Activated CD4-positive, alpha-beta T cell treated with anti-CD3 and anti-CD28 coated beads, Interleukin-2, Interleukin-4, amounts not matched to agents 100 ng/mL and 50 ng/mL, durations not matched to agents 16 hours and 8 hours (primary cell): ENCODE results near the gene CLEC14A.

Experiments
- DNase-seq: peaks from one replicate; pipeline ENCODE4 v3.0.0-alpha.2; 2020; ENCODE audit warnings: low spot score

Gene CLEC14A

DNA sequence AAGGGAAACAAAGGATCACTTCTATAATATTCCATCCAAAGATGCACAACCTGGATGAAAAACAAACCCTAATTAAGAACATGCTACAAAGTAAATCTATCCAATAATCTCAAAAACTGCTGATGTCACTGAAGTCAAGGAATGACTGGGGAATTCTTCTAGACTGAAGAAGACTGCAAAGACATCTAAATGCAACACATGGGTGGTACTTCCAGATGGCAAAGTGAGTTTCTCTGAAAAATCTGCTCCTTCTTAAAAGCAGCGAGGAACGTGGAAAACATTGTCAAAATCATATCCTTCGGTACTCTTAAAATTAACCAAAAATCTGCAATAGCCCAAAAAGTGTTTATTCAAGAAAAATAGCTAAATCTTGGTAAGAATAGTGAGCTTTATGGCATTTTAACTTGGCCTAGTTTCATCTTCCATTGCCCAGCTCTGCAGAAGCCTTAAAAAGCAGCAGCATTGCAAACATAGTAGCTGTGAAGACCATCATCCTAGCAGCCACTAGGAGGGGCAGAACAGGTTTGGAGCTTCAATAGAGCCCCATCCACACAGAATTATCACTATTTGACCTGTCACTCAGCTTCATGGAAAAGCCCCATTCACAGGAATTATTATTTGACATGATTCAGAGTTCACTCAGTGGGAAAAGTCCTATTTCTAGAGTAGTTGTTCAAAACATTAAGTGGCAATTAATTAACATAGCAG, 7.4 kb downstream of the CLEC14A start:
- no peak for DNase-seq

DNA sequence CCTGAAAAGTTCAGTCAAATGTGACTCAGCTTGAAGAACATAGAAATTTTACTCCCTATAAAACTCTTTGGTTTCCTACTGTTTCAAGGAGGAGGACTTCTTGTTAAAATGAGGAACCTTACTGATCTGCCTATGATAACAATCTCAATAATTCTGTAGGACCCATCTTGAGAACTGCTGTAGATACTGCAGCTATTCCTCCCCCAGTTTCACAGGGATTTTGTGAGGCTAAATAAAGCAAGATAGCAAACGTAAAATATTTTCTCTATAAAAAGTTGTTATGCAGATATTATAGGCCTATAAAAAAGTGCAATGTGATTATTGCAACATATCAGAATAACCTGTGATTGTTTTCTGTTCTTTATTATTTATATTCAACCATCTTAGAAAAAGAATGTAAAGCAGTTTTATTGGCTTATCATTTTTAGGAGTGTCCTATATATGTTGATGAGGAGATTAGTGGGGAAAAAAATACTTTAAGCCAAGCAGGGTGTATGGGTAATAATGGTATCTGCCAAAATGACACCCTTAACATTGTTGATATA, 12.1 kb downstream of the CLEC14A start:
- DNase-seq: no peak

DNA sequence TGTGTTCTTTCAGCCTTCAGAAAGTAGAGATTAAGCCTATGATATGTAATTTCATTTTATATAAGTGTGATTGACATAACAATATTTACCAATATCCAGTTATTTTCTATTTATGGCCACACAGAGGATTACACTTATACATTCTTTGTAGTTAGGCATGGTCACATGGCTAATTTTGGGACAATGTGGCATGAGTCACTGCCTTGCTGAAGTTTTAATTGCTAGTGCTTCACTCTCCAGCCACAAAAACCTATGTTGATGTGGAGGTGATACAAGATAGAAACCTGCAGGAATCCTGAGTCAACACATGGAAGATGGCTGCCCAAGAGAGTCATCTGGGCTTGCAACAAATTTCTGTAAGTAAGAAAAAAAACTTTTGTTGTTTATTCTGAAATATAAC, 17.0 kb downstream of the CLEC14A start:
- DNase-seq: no peak

DNA sequence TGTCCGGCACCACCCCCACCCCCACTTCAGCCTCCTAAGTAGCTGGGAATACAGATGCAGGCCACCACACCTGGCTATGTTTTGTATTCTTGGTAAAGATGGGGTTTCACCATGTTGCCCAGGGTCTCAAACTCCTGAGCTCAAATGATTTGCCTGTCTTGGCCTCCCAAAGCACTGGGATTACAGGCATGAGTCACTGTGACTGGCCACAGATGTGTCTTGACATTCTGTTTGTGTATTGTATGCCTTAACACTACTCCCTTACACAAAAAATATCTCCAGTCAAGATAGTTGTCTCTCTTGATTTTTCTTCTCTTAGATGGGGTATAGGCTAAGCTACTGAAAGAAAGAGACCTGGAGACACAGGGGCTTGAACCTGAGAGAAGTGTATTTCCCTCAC, 17.6 kb downstream of the CLEC14A start:
- DNase-seq: no peak

DNA sequence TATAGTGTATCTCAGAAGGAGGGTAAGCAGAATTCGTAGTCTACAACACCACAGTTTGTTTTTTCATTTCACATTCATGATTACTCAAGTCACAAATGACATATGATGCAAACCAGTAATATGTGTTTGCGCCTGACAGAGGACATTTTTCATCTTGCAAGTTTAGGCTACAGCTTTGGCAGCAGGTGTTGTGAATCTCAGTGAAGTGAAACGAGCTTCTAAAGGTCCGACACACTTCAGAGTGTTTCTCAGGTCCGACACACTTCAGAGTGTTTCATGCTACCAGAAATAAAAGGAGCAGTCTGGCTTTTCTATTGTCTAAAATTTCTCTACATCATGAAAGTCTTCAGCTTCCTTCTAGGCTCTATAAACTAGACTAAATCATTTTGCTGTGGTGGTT, 22.7 kb downstream of the CLEC14A start:
- no peak for DNase-seq

DNA sequence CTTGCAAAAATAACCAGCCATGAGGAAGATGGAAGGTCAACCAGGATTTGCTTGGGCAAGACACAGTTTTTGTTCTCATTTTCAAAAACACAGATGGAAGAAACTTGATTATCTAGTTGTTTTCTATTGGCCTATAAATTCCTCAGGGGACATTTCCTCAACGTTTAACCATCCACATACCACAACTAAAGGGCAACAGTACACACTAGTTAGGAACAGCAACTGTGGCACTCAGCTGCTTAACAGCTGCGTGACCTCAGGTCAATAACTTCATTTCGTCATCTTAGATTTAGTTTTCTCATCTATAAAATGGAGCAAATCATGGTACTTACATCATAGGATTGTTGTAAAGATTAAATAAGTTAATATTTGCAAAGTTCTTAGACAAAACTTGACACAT, 29.5 kb downstream of the CLEC14A start:
- no peak for DNase-seq

DNA sequence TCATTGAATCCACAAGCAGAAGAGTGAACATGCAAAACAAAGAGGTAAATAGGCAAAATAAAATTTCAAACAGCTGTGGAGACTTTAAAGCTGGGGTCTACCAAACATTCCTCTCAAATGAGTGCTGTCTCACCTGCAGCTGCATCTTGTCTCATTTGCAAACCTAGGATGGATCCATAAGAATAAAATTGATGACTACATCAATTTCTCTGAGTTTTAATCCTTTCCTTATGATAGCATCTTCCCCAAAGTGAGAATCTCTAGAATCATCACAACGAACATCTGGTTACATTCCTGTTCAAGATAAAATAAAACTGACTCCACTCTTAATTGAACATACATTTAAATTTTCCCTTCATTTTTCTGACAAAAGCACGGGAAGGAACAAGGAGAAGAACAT, 29.9 kb downstream of the CLEC14A start:
- no peak for DNase-seq

DNA sequence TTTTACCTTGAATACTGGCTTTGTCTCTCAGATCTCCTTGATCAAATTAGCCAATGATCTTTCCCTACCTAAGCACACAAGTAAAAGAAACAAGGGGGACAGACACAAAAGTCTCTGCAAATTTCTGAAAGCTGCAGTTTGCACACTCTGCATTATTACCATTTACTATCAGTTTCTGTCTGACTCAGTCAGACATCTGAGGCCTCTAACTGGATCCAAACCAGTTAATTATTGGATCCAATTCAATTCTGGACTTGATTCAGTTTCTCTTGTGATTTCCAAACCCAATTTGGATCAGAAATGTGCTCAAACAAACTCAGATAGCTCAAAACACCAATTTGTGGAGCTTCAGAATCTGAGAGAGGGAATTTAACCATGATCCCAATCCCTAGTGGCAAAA, 31.6 kb downstream of the CLEC14A start:
- DNase-seq: no peak

DNA sequence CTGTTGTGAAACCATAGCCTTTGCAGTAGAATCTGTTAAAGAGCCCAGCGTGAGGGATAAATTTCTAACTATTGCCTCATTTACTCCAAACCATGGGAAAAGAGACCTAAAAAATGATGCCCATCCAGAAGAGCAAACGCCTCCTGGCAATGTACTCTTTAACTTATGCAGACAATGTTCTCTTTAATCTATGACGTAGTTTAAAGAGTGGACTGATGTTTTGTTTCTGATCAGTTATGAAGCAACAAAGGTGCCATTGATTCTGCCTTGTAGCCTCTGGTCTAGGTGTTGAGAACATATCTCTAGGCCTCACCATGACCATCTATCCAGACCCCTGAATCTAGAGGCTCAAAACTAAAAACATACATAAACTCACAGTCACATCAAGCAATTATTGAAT, 34.8 kb downstream of the CLEC14A start:
- DNase-seq: no peak

DNA sequence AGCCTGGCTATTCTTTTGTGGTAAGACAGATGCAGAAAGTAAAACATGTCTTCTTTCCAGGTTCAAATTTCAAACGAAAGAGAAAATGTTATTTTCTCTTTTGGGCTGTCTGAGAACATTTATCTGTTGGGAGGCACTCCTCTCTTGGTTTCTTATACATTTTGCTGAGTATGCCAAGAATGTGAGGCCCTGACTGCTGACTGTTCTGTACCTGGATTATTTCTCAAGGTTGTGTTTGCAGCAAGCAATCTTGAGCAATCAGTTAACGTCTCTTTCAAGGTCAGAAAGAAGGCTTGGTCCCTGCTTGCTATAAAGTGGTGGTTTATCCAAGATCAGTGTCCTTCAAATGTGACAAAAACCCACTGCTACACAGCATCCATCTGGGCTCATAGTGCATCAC, 38.3 kb downstream of the CLEC14A start:
- no peak for DNase-seq

DNA sequence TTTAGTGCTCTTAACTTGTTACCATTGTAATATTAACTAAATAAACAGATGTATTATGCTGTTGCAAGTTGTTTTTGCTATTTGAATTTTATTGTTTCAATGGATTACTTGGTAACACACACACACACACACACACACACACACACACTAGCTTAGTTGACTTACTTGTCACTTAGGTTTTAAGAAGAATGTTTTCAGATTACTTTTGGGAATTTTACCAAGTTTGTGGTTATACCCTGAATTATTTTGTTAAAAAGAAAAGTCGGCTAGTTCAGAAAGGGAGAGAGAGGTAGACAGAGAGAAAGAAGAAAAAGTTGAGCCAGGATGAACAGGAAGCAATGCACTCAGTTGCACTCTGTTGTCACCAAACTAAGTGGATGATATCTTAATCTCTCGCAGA, 42.9 kb downstream of the CLEC14A start:
- DNase-seq: no peak

DNA sequence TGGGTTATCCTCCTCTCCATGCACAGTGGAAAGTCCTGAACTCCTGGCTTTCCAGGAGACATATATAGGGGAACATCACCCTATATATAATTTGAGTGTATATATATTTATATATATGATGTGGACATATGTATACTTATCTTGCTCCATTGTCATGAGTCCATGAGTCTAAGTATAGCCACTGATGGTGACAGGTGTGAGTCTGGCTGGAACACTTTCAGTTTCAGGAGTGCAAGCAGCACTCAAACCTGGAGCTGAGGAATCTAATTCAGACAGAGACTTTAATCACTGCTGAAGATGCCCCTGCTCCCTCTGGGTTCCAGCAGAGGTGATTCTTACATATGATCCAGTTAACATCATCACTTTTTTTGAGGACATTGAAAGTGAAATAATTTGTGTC, 43.8 kb downstream of the CLEC14A start:
- no peak for DNase-seq

DNA sequence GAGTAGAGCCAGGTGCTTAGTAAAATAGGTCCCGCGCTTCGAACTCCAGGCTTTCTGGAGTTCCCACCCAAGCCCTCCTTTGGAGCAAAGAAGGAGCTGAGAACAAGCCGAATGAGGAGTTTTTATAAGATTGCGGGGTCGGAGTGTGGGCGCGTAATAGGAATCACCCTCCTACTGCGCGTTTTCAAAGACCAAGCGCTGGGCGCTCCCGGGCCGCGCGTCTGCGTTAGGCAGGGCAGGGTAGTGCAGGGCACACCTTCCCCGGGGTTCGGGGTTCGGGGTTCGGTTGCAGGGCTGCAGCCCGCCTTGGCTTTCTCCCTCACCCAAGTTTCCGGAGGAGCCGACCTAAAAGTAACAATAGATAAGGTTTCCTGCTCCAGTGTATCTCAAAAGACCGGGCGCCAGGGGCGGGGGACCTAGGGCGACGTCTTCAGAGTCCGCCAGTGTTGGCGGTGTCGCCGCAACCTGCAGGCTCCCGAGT, 44.6 kb downstream of the CLEC14A start:
- DNase-seq: no peak

DNA sequence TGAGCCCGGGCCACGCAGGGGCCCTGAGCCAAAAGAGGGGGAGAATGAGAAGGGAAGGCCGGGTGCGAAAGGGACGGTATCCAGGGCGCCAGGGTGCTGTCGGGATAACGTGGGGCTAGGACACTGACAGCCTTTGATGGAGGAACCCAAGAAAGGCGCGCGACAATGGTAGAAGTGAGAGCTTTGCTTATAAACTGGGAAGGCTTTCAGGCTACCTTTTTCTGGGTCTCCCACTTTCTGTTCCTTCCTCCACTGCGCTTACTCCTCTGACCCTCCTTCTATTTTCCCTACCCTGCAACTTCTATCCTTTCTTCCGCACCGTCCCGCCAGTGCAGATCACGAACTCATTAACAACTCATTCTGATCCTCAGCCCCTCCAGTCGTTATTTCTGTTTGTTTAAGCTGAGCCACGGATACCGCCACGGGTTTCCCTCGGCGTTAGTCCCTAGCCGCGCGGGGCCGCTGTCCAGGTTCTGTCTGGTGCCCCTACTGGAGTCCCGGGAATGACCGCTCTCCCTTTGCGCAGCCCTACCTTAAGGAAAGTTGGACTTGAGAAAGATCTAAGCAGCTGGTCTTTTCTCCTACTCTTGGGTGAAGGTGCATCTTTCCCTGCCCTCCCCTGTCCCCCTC, 45.2 kb downstream of the CLEC14A start:
- no peak for DNase-seq

DNA sequence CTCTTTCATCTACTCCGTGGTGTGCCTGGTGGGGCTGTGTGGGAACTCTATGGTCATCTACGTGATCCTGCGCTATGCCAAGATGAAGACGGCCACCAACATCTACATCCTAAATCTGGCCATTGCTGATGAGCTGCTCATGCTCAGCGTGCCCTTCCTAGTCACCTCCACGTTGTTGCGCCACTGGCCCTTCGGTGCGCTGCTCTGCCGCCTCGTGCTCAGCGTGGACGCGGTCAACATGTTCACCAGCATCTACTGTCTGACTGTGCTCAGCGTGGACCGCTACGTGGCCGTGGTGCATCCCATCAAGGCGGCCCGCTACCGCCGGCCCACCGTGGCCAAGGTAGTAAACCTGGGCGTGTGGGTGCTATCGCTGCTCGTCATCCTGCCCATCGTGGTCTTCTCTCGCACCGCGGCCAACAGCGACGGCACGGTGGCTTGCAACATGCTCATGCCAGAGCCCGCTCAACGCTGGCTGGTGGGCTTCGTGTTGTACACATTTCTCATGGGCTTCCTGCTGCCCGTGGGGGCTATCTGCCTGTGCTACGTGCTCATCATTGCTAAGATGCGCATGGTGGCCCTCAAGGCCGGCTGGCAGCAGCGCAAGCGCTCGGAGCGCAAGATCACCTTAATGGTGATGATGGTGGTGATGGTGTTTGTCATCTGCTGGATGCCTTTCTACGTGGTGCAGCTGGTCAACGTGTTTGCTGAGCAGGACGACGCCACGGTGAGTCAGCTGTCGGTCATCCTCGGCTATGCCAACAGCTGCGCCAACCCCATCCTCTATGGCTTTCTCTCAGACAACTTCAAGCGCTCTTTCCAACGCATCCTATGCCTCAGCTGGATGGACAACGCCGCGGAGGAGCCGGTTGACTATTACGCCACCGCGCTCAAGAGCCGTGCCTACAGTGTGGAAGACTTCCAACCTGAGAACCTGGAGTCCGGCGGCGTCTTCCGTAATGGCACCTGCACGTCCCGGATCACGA, 46.0 kb downstream of the CLEC14A start:
- DNase-seq: no peak

DNA sequence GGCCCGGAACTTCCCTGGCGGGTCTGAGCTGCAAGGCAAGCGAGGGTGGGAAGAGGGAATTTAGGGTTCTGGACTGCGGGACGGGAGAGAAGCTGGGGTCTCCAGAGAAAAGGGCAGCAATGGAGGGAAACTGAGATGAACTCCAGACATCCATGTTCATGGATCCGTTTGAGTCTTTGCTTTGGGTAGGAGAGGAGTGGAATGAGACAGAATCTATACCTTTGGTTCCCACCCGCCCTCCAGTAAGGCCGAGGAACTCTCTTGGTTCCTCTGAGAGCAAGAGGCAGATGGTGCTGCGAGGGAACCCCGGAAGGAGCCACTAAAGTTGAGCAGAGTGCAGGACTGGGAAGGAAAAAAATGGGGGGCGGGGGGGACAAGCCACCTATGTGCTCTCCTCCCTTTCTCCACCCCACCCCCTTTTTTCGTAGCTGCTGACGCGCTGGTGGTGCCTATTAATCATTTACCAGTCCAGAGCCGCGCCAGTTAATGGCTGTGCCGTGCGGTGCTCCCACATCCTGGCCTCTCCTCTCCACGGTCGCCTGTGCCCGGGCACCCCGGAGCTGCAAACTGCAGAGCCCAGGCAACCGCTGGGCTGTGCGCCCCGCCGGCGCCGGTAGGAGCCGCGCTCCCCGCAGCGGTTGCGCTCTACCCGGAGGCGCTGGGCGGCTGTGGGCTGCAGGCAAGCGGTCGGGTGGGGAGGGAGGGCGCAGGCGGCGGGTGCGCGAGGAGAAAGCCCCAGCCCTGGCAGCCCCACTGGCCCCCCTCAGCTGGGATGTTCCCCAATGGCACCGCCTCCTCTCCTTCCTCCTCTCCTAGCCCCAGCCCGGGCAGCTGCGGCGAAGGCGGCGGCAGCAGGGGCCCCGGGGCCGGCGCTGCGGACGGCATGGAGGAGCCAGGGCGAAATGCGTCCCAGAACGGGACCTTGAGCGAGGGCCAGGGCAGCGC, 47.0 kb downstream of the CLEC14A start:
- DNase-seq: no peak

DNA sequence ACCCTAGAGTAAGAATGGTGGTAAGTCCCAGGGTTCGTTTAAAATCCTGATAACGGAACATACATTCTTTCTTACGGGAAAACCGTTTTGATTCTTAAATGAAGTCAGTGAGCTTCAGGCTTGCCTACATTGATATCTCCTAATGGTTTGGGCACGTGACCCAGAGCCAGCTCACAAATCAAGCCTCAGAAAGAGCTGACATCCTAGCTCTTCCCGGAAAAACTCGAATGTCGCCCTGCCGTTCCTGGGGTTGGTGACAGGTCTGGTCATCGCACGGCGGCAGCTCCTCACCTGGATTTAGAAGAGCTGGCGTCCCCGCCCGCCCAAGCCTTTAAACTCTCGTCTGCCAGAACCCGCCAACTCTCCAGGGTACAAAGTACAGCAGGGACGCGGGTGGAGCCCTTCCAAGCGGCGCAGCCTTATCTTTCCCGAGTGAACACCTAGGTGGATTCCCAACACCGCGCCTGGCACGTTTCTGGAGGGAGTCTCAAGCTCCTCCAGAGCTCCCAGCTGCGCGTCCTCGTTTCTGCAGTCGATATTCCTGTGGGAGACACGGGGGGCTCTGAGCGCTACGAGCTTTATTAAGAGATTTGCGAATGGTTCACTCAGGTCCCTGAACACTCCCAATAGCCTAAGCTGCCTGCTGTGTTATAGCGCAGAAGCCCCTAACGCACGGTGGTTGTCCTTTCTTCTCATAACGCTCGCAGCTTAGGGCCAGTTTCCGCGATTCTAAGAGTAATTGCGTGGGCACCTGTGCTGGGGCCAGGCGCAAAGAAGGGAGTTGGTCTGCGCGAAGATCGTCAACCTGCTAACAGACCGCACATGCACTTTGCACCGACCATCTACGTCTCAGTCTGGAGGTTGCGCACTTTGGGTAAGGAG, 47.9 kb downstream of the CLEC14A start, which contains the start of gene SSTR1:
Gene SSTR1 (plus strand): TSS at position 169 of the 882 bp plus-strand sequence. CDS start 1,486 bp downstream, outside the sequence.
- DNase-seq: no peak

DNA sequence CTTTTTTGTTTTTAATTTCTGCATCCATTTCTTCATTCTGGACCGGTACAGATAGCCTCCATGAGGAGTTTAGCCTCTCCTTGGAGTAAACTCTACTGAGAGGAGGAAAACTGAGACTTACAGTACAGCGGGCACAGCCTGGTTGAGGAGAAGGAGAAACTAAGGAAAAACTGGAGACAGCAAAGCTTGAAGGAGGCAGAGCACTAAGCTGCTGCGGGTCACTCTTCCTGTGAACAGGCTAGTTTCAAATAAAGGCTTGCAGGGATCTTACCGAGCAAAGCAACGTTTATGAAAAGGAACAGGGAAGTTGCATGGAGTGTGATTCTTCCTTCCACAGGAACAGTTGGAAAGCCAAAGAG, 48.5 kb downstream of the CLEC14A start:
- DNase-seq: no peak

DNA sequence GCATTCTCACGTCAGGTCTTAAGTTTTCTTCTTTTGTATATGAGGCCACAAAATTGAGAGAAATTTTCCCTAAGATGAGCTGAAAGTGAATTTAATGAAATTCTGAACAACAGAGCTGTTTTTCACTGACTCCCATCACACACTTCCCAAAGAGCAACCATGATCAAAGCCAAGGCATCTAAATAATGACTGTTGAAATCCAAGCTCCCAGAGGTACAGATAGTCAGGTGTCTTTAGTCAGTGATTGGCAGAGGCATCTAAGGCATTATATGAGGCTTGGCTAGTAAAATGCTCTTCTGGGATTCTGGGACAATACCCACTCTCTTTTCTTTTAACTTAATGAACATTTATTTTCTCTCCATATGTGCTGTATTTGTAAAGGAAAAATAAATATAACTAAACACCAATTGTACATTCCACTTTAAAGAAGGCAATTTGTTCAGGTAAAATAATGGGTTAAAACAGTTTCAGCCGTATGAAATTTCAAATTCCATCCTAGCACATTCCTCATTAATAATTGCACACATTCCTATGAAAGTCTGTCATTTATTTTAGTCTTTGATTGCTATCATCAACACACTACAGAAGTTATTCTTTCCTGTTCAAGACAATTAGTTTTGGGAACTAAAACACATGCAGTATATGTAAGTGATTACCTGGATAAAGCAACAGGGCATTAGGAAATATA, 49.1 kb downstream of the CLEC14A start:
- DNase-seq: no peak
